ENCODE results near the gene LHFPL2.

DNA sequence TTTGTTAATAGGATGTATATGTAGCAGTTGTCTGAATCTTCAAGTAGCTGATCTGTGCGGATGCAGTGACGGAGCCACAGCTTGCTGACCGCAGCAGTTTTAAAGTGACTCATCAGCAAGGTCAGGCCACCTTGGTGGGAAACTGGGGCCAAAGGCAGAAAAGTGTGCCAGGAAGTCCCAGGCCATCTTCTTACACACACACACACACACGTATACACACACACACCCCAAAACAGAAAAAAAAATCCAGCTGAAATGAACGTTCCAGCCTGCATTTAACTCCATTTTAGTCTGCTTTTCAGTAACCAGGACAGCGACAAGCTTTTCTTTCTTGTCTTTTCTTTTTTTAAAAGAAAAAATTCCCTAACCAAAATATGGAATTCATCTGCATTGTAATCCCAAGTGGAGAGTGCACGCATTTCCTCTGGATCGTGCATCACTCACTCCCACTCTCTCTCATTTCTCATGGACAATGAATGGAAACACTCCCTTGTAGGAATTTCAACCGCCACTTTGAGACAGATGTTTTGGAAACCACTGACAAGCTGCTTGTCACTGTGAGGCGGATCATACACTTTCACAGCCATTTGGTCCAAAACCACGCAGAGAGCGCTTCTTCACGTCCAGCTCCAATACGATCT lies 103.9 kb downstream of the LHFPL2 start:
- TF ChIP-seq, protein P1, sequence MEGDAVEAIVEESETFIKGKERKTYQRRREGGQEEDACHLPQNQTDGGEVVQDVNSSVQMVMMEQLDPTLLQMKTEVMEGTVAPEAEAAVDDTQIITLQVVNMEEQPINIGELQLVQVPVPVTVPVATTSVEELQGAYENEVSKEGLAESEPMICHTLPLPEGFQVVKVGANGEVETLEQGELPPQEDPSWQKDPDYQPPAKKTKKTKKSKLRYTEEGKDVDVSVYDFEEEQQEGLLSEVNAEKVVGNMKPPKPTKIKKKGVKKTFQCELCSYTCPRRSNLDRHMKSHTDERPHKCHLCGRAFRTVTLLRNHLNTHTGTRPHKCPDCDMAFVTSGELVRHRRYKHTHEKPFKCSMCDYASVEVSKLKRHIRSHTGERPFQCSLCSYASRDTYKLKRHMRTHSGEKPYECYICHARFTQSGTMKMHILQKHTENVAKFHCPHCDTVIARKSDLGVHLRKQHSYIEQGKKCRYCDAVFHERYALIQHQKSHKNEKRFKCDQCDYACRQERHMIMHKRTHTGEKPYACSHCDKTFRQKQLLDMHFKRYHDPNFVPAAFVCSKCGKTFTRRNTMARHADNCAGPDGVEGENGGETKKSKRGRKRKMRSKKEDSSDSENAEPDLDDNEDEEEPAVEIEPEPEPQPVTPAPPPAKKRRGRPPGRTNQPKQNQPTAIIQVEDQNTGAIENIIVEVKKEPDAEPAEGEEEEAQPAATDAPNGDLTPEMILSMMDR (IDR thresholded peaks at IDR 0.05) = no peak
- no peak for TF ChIP-seq EP300 (IDR thresholded peaks at IDR 0.05)
- TF ChIP-seq POLR2A (IDR thresholded peaks at IDR 0.05) = no peak
